Sigmoid colon (tissue), 4 donors: ENCODE data around the gene HABP4.

ENCODE experiments used
- CTCF ChIP-seq, 4 experiments: fragments of 450-650 bp in 3 of 4; fragments of 200-600 bp in 1 of 4; IDR thresholded peaks; one replicate each; pipeline ENCODE4 v1.5.1; 2016 to 2019; ENCODE audit warnings: antibody characterized with exemption in 4 of 4, mild to moderate bottlenecking in 3 of 4, moderate library complexity in 2 of 4
- EP300 ChIP-seq, 4 donors: sonication (generic); formaldehyde crosslinking; IDR thresholded peaks; one replicate each; pipeline ENCODE4 v1.6.1; 2017; ENCODE audit warnings: antibody characterized with exemption in 4 of 4
- POLR2AphosphoS5 ChIP-seq, 4 donors: sonication (generic); formaldehyde crosslinking; IDR thresholded peaks; one replicate each; pipeline ENCODE4 v1.6.1; 2017; ENCODE audit warnings: antibody characterized with exemption in 4 of 4

DNA sequence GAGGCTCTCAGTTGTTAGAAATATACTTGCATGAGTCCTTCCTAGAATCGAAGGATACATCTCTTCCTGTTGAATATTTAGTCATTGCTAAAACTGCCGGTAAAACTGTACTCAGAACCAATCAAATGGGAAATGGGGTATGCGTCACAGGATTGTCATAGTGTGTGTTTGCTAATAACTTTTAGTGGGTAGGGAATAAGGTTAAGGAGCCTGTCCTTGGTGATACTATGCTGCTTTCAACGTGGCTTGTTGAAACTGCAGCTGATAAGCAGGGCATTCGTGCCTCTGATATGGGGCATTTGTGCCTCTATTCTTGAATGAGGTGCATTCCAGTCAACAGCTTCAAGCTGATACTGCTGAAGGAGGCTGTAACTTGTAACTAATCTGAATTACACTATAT lies 26.6 kb downstream of the HABP4 start:
- no peak for TF ChIP-seq CTCF (IDR thresholded peaks at IDR 0.05)
- TF ChIP-seq POLR2AphosphoS5 (IDR thresholded peaks at IDR 0.05), result no peak
- TF ChIP-seq EP300 (IDR thresholded peaks at IDR 0.05), result no peak
